Nephron progenitor cell (in vitro differentiated cells): ENCODE results near the gene ELF1.

Experiments
- DNase-seq: peaks from one replicate; pipeline ENCODE4 v3.0.0; 2021
- H3K27ac Mint-ChIP-seq: 2 replicates; pipeline ENCODE4 v1.8.0; 2021; ENCODE audit warnings: mild to moderate bottlenecking, moderate library complexity, mixed read lengths
- H3K27me3 Mint-ChIP-seq: 2 replicates; pipeline ENCODE4 v1.8.0; 2021; ENCODE audit warnings: mild to moderate bottlenecking, low read depth, mixed read lengths; ENCODE audit not compliant: poor library complexity
- H3K36me3 Mint-ChIP-seq: 2 replicates; pipeline ENCODE4 v1.8.0; 2021; ENCODE audit warnings: low read depth, mixed read lengths
- H3K4me1 Mint-ChIP-seq: 2 replicates; pipeline ENCODE4 v1.8.0; 2021; ENCODE audit warnings: mixed read lengths
- H3K4me3 Mint-ChIP-seq: 2 replicates; pipeline ENCODE4 v1.8.0; 2021; ENCODE audit warnings: mild to moderate bottlenecking, moderate library complexity, mixed read lengths
- H3K9me3 Mint-ChIP-seq: 2 replicates; pipeline ENCODE4 v1.8.0; 2021; ENCODE audit warnings: mild to moderate bottlenecking, moderate library complexity, mixed read lengths
- CTCF ChIP-seq: fragments of 200-600 bp; sonication (generic); IDR thresholded peaks from 2 replicates; pipeline ENCODE4 v1.5.0; 2021; ENCODE audit warnings: antibody characterized with exemption

The ELF1 gene

GRCh38 chr13:41019011-41019487 is at the start of gene ELF1:
TSS of gene ELF1 (minus strand) at chr13:41019316. CDS start at chr13:40982054, 37,262 bp downstream.
- Mint-ChIP-seq H3K27ac (peak within 1 kb of the TSS; percentile 46), H3K4me1 (peaks cover 22% of the 10 kb centered on the region), H3K9me3 (no peaks in the 10 kb centered on the region), H3K36me3 (no peaks in the 10 kb centered on the region), H3K27me3 (no peaks in the 10 kb centered on the region), H3K4me3 (no peak within 1 kb of the TSS)
- DNase-seq: no peak
- TF ChIP-seq CTCF: no peak

GRCh38 chr13:41065078-41065477 is 46.0 kb upstream of the ELF1 start:
- H3K27ac Mint-ChIP-seq: no peak overlapping the region

GRCh38 chr13:41064493-41064892 is 45.4 kb upstream of the ELF1 start:
- H3K27ac Mint-ChIP-seq: no peak overlapping the region
- TF ChIP-seq CTCF: no peak

More at GRCh38 chr13:41065078-41065477, 46.0 kb upstream of the ELF1 start:
- Mint-ChIP-seq H3K27me3 (peaks cover 6% of the 10 kb centered on the region), H3K4me1 (peaks cover 30% of the 10 kb centered on the region), H3K9me3 (no peaks in the 10 kb centered on the region), H3K36me3 (peaks cover 44% of the 10 kb centered on the region), H3K4me3 (no peak overlapping the region)
- no peak for DNase-seq
- no peak for TF ChIP-seq CTCF

GRCh38 chr13:41061914-41062837 is 43.1 kb upstream of the ELF1 start:
- peaks cover 56% of the 10 kb centered on the region for H3K4me1 Mint-ChIP-seq
- peaks cover 24% of the 10 kb centered on the region for H3K36me3 Mint-ChIP-seq
- no peak for DNase-seq
- peak overlapping the region; percentile 93 for H3K4me3 Mint-ChIP-seq
- H3K27me3 Mint-ChIP-seq: peaks cover 6% of the 10 kb centered on the region
- no peak for TF ChIP-seq CTCF
- peak overlapping the region; percentile 100 for H3K27ac Mint-ChIP-seq
- no peaks in the 10 kb centered on the region for H3K9me3 Mint-ChIP-seq

More at GRCh38 chr13:41064493-41064892, 45.4 kb upstream of the ELF1 start:
- Mint-ChIP-seq H3K4me3 (no peak overlapping the region), H3K36me3 (peaks cover 41% of the 10 kb centered on the region), H3K9me3 (no peaks in the 10 kb centered on the region), H3K27me3 (peaks cover 6% of the 10 kb centered on the region), H3K4me1 (peaks cover 35% of the 10 kb centered on the region)
- DNase-seq: no peak

- Mint-ChIP-seq H3K36me3 (peaks cover 15% of the 10 kb centered on the region), H3K27ac (peak within 1 kb of the TSS; percentile 100), H3K4me1 (peaks cover 61% of the 10 kb centered on the region), H3K4me3 (peak within 1 kb of the TSS; percentile 93), H3K9me3 (no peaks in the 10 kb centered on the region), H3K27me3 (peaks cover 6% of the 10 kb centered on the region)
- peak; percentile 86 for DNase-seq
- TF ChIP-seq CTCF: no peak
Measured at GRCh38 chr13:41061075-41061913, 42.2 kb upstream of the ELF1 start, which contains the start of gene WBP4. TSS of gene WBP4 (plus strand) at chr13:41061509. CDS start at chr13:41061674, 165 bp downstream.
